ENCODE measurements around the gene USP17L18. TPM values are rescaled to one million over a fixed set of nuclear protein-coding genes. Genes with fewer than 3 reads are reported as not detected.
"Not testable (repeated sequence)": the region's sequence is repeated elsewhere in the genome, so short reads cannot be mapped to it uniquely, and the experiment has no call there.

Gene USP17L18, protein sequence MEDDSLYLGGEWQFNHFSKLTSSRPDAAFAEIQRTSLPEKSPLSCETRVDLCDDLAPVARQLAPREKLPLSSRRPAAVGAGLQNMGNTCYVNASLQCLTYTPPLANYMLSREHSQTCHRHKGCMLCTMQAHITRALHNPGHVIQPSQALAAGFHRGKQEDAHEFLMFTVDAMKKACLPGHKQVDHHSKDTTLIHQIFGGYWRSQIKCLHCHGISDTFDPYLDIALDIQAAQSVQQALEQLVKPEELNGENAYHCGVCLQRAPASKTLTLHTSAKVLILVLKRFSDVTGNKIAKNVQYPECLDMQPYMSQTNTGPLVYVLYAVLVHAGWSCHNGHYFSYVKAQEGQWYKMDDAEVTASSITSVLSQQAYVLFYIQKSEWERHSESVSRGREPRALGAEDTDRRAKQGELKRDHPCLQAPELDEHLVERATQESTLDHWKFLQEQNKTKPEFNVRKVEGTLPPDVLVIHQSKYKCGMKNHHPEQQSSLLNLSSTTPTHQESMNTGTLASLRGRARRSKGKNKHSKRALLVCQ
- not detected for total RNA-seq

DNA sequence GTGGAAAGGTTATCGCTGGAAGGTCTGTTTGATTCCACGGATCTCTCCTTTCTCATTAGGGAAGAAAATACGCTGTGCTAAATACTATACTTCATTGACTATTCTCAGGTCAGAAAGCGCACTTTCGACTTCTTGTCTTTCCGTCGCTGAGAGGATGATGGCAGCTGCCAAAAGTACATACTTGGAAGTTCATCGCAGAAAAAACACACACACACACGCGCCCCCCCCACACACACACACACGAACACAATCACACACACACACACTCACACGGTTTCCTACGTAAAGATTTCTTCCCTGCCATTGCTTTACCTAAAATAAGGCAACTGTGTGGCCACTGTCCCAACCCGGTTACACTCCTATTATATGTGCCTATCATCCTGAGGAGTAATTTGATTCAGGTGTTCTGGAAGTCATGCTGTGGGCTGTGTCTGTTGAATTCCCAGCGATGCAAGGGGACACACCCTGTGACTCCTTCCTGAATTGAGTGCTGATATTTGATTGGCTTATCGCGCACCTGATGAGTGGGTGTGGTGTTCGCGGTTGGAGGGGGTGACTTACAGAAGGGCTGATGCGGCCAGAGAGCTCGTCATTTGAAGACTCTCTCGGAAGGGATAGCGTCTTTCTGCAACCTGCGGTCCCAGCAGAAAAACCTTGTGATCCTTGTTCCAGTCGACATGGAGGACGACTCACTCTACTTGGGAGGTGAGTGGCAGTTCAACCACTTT lies at the start of gene USP17L18:
Gene USP17L18 (plus strand): TSS at position 678 of the 728 bp plus-strand sequence. CDS start 0 bp downstream, at position 678.
- WGBS = 81% methylated on average over 11 of the region's 26 CpGs
- H3K4me3 ChIP-seq; H3K36me3 ChIP-seq; intact Hi-C loops (cut with DNase I); H3K9me3 ChIP-seq; H3K27ac ChIP-seq (replicated peaks in 1 of 4); H3K4me1 ChIP-seq; H3K27me3 ChIP-seq: not testable (repeated sequence)
- DNase-seq (ENCODE audit: extremely low spot score) = peak; percentile 92

- H3K36me3 ChIP-seq; intact Hi-C loops (cut with DNase I); H3K27me3 ChIP-seq; H3K27ac ChIP-seq (replicated peaks in 1 of 4); H3K9me3 ChIP-seq; H3K4me3 ChIP-seq; H3K4me1 ChIP-seq; DNase-seq (ENCODE audit: extremely low spot score): not testable (repeated sequence)
- WGBS = no CpG with 5 or more reads among the region's 13 CpGs
Observed at GRCh38 chr4:9210357-9210756, 38.1 kb upstream of the USP17L18 start, which contains the start of gene USP17L10. Gene USP17L10, plus strand, starts transcription at chr4:9210657. Its CDS starts 0 bp downstream, at chr4:9210657.

DNA sequence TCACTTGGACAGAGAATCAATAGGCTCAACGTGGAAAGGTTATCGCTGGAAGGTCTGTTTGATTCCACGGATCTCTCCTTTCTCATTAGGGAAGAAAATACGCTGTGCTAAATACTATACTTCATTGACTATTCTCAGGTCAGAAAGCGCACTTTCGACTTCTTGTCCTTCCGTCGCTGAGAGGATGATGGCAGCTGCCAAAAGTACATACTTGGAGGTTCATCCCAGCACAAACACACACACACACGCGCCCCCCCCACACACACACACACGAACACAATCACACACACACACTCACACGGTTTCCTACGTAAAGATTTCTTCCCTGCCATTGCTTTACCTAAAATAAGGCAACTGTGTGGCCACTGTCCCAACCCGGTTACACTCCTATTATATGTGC lies 33.7 kb upstream of the USP17L18 start:
- H3K36me3 ChIP-seq; H3K4me3 ChIP-seq; H3K27me3 ChIP-seq; H3K27ac ChIP-seq (replicated peaks in 1 of 4); H3K4me1 ChIP-seq; DNase-seq (ENCODE audit: extremely low spot score); H3K9me3 ChIP-seq; intact Hi-C loops (cut with DNase I): not testable (repeated sequence)
- 75% methylated on average over 10 of the region's 14 CpGs for WGBS

GRCh38 chr4:9215105-9215504 lies 33.3 kb upstream of the USP17L18 start, which contains the start of gene USP17L11:
Gene USP17L11, plus strand, starts transcription at chr4:9215405. Its CDS starts 0 bp downstream, at chr4:9215405.
- WGBS = no CpG with 5 or more reads among the region's 14 CpGs
- H3K36me3 ChIP-seq; H3K4me3 ChIP-seq; intact Hi-C loops (cut with DNase I); H3K4me1 ChIP-seq; H3K27ac ChIP-seq (replicated peaks in 1 of 4); DNase-seq (ENCODE audit: extremely low spot score); H3K9me3 ChIP-seq; H3K27me3 ChIP-seq: not testable (repeated sequence)

GRCh38 chr4:9219852-9220251 lies 28.6 kb upstream of the USP17L18 start, which contains the start of gene USP17L12:
Gene USP17L12, plus strand, starts transcription at chr4:9220152. Its CDS starts 0 bp downstream, at chr4:9220152.
- WGBS = no CpG with 5 or more reads among the region's 13 CpGs
- intact Hi-C loops (cut with DNase I); H3K4me3 ChIP-seq; H3K9me3 ChIP-seq; H3K27ac ChIP-seq (replicated peaks in 1 of 4); DNase-seq (ENCODE audit: extremely low spot score); H3K27me3 ChIP-seq; H3K4me1 ChIP-seq; H3K36me3 ChIP-seq: not testable (repeated sequence)

DNA sequence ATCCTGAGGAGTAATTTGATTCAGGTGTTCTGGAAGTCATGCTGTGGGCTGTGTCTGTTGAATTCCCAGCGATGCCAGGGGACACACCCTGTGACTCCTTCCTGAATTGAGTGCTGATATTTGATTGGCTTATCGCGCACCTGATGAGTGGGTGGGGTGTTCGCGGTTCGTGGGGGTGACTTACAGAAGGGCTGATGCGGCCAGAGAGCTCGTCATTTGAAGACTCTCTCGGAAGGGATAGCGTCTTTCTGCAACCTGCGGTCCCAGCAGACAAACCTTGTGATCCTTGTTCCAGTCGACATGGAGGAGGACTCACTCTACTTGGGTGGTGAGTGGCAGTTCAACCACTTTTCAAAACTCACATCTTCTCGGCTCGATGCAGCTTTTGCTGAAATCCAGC lies 23.8 kb upstream of the USP17L18 start, which contains the start of gene USP17L13:
Gene USP17L13 (plus strand): TSS at position 301 of the 400 bp plus-strand sequence. CDS start 0 bp downstream, at position 301.
- H3K36me3 ChIP-seq; intact Hi-C loops (cut with DNase I); H3K27me3 ChIP-seq; DNase-seq (ENCODE audit: extremely low spot score); H3K4me3 ChIP-seq; H3K27ac ChIP-seq (replicated peaks in 1 of 4); H3K9me3 ChIP-seq; H3K4me1 ChIP-seq: not testable (repeated sequence)
- WGBS = no CpG with 5 or more reads among the region's 14 CpGs

- DNase-seq (ENCODE audit: extremely low spot score); H3K9me3 ChIP-seq; H3K36me3 ChIP-seq; H3K27ac ChIP-seq (replicated peaks in 1 of 4); intact Hi-C loops (cut with DNase I); H3K27me3 ChIP-seq; H3K4me3 ChIP-seq; H3K4me1 ChIP-seq: not testable (repeated sequence)
- WGBS = 86% methylated on average over 4 of the region's 8 CpGs
Observed at GRCh38 chr4:9230249-9230648, 18.2 kb upstream of the USP17L18 start.

DNA sequence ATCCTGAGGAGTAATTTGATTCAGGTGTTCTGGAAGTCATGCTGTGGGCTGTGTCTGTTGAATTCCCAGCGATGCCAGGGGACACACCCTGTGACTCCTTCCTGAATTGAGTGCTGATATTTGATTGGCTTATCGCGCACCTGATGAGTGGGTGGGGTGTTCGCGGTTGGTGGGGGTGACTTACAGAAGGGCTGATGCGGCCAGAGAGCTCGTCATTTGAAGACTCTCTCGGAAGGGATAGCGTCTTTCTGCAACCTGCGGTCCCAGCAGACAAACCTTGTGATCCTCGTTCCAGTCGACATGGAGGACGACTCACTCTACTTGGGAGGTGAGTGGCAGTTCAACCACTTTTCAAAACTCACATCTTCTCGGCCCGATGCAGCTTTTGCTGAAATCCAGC lies 14.3 kb upstream of the USP17L18 start, which contains the start of gene USP17L15:
Gene USP17L15 (plus strand): TSS at position 301 of the 400 bp plus-strand sequence. CDS start 0 bp downstream, at position 301.
- H3K27me3 ChIP-seq; DNase-seq (ENCODE audit: extremely low spot score); intact Hi-C loops (cut with DNase I); H3K27ac ChIP-seq (replicated peaks in 1 of 4); H3K36me3 ChIP-seq; H3K9me3 ChIP-seq; H3K4me1 ChIP-seq; H3K4me3 ChIP-seq: not testable (repeated sequence)
- WGBS = no CpG with 5 or more reads among the region's 15 CpGs

GRCh38 chr4:9238461-9238860 lies 10.0 kb upstream of the USP17L18 start:
- intact Hi-C loops (cut with DNase I) = not testable (repeated sequence)
- WGBS = no CpG with 5 or more reads among the region's 12 CpGs
- peak; percentile 79 for DNase-seq (ENCODE audit: extremely low spot score)

GRCh38 chr4:9243579-9243978 lies 4.9 kb upstream of the USP17L18 start, which contains the start of gene USP17L17:
Gene USP17L17, plus strand, starts transcription at chr4:9243879. Its CDS starts 0 bp downstream, at chr4:9243879.
- H3K9me3 ChIP-seq; H3K4me3 ChIP-seq; H3K36me3 ChIP-seq; DNase-seq (ENCODE audit: extremely low spot score); H3K27me3 ChIP-seq; H3K4me1 ChIP-seq; intact Hi-C loops (cut with DNase I); H3K27ac ChIP-seq (replicated peaks in 1 of 4): not testable (repeated sequence)
- WGBS = 80% methylated on average over 6 of the region's 14 CpGs

More at GRCh38 chr4:9238461-9238860, 10.0 kb upstream of the USP17L18 start:
- H3K9me3 ChIP-seq; H3K27ac ChIP-seq (replicated peaks in 1 of 4); H3K4me1 ChIP-seq; H3K4me3 ChIP-seq; H3K27me3 ChIP-seq; H3K36me3 ChIP-seq: not testable (repeated sequence)

- H3K4me3 ChIP-seq; H3K9me3 ChIP-seq; H3K27me3 ChIP-seq; intact Hi-C loops (cut with DNase I); H3K36me3 ChIP-seq; H3K27ac ChIP-seq (replicated peaks in 1 of 4); H3K4me1 ChIP-seq; DNase-seq (ENCODE audit: extremely low spot score): not testable (repeated sequence)
- no CpG with 5 or more reads among the region's 13 CpGs for WGBS
Observed at GRCh38 chr4:9253078-9253477, 4.6 kb downstream of the USP17L18 start, which contains the start of gene USP17L19. Gene USP17L19, plus strand, starts transcription at chr4:9253378. Its CDS starts 0 bp downstream, at chr4:9253378.

DNA sequence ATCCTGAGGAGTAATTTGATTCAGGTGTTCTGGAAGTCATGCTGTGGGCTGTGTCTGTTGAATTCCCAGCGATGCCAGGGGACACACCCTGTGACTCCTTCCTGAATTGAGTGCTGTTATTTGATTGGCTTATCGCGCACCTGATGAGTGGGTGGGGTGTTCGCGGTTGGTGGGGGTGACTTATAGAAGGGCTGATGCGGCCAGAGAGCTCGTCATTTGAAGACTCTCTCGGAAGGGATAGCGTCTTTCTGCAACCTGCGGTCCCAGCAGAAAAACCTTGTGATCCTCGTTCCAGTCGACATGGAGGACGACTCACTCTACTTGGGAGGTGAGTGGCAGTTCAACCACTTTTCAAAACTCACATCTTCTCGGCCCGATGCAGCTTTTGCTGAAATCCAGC lies 9.4 kb downstream of the USP17L18 start, which contains the start of gene USP17L20:
Gene USP17L20 (plus strand): TSS at position 301 of the 400 bp plus-strand sequence. CDS start 0 bp downstream, at position 301.
- DNase-seq (ENCODE audit: extremely low spot score); H3K4me1 ChIP-seq; H3K4me3 ChIP-seq; H3K27ac ChIP-seq (replicated peaks in 1 of 4); H3K36me3 ChIP-seq; H3K27me3 ChIP-seq; intact Hi-C loops (cut with DNase I); H3K9me3 ChIP-seq: not testable (repeated sequence)
- WGBS = no CpG with 5 or more reads among the region's 15 CpGs

Measured in esophagus muscularis mucosa (tissue), 4 donors.